Stimulated activated CD8-positive, alpha-beta memory T cell treated with anti-CD3 and anti-CD28 coated beads, Interleukin-4, amount 100 ng/mL, for 4 hours (primary cell): Measurements from ENCODE around the gene DKC1.
A peak's percentile ranks its signal among the peaks of the same experiment; 100 is the strongest.
"Not testable (repeated sequence)": the region's sequence is repeated elsewhere in the genome, so short reads cannot be mapped to it uniquely, and the experiment has no call there.

ENCODE experiments used
- DNase-seq, 2 donors: peaks; one replicate each; pipeline ENCODE4 v3.0.0-alpha.2; 2020; ENCODE audit warnings: low read depth in 2 of 2, low spot score in 1 of 2

The DKC1 gene

DNA sequence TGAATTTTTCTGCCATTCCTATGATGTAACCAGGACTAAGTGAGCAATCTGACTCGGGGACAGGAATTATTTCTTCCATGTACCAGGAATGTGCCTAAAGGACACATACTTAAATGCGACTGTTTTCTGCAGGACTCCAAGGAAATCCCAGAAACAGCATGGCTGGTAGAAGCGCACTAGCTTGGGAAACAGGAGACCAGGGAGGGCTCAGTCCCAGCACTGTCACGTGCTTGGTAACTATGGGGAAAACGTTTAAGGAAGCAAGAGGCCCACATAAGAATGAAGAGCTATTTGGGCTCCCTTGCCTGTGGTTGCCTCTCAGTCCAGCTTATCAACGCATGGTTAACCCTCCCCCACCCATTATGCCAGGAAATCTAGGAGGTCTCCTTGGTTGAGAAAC is 23.1 kb downstream of the DKC1 start:
- no peak for DNase-seq

DNA sequence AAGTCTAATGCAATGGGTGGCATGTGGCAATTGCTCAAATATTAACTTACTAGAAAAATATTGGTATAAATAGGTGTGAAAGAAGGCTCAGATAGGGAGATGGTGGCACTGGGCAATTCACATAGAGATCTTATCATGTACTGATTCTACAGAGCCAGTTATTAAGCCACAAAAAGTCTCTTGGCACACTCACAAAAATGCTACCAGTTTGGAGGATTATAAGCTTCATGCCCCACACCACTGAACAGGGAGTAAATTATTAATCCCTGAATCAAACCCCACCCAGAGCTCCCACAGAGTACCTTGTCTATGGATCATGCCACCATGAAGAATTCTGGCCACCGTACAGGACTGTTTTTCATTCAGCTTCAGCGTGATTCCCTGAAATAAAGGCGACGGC is 28.8 kb downstream of the DKC1 start:
- DNase-seq, result no peak

DNA sequence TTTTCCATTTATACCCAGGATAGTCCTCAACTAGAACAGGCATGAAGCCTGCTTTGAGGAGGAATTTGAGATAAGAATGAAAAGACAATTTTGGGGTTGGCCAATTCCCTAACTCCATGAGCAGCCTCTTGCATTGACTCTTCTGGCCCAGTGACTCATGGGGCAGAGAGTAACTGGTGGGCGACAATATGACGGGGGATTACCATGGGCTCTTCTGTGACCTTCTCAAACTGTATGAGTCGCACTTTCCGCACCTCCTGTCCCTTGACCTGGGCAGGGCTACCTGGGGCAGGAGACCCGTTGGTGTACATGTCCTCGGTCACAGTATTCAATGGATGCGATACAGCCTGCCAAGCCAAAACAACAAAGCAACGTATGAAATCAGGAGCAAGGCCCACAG is 29.3 kb downstream of the DKC1 start:
- DNase-seq, result no peak

DNA sequence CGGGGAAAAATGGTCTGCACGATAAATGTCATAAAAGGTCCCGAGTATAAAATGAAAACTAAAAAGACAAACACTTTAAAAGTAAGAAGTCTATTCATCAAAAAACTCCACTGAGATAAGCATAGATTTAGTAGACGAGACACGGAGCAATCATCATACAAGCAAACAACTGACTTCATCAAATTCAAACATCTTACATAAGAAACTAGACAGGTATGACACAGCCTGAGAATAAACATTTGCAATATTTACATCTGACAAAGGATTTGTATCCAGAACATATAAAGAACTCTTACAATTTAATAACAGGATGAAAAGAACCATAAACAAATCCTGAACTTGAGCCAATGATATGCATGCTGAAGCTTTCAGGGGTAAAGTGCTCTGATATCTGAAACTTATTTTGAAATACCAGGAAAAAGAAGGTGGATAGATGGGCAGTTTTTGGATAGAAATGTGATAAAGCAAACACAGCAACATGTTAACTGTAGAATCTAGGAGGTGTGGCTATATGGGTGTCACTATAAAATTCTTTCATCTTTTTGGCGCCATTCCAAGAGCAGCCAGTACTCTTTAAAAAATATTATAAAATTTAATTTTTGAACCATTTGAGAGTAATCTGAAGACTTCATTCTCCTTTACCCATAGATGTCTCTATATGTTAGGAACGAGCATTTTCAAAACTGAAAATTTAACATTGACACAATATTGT is 30.6 kb downstream of the DKC1 start:
- DNase-seq, result no peak

DNA sequence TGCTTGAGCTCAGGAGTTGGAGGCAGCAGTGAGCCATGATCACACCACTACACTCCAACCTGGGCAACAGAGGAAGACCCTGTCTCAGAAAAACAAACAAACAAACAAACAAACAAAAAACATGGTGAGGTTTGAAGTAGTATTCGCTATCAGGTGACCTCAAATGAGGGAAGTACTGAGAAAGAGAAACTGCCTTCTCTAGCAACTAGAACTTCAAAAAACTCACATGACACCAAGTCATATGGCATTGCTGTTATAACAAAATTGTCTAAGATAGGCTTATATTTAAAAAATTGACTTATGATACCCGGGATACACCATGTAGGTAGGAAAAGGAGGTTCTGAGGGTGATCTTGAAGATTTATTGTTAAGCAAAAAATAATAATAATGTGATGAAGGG is 32.4 kb downstream of the DKC1 start:
- no peak for DNase-seq

DNA sequence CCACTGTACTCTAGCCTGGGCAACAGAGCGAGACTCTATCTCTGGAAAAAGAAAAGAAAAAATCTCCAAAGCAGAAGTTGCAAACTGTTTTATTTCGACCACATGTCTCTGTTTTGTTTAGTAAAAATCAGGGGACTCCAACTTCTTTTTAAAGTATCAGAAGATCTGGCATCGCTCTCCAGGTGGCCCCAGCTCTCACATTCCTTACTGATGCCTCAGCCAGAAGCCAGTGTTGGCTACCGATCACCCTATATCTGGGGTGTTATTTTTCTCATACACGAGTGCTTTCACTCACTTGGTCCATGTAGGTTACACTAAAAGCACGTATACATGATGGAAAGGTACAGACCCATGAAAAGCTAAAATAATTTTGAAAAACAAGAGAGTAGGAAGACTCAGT is 34.3 kb downstream of the DKC1 start:
- no peak for DNase-seq

DNA sequence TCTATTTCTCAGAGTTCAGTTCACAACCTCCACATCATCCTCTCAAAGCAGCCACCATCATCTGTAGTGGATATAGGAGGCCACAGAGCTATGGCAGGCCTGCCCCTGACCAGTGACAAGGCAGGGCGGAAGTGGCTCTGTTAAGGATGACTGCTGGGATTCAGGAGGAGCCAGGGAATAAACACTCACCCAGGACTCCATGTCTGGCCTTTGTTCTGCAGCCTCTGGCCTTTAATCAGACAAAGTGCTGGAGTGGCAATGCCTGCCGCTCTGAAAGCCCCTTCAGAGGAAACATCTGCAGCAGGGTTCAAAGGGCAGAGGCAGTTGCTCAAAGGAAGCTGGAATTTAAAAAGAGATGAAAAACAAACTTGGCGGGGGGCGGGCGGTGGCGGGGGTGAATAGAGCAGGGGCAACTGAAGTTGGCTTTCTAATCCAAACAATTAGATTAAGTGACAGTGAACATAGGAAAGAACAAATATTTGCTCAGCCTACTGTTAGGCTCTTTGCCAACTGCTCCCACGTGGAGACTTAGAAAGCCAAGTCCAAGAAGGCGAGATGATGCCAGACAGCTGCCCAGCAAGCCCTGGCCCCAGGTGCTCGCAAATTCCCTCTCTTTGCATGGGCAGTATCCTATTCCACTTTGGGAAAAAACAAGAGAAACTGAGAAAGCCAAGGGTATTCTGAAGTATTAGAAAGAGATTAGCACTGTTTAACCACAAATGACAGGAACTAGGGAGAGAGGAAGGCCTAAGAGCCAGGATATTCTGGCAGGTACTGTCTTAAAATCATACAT is 37.1 kb downstream of the DKC1 start:
- DNase-seq, result no peak

DNA sequence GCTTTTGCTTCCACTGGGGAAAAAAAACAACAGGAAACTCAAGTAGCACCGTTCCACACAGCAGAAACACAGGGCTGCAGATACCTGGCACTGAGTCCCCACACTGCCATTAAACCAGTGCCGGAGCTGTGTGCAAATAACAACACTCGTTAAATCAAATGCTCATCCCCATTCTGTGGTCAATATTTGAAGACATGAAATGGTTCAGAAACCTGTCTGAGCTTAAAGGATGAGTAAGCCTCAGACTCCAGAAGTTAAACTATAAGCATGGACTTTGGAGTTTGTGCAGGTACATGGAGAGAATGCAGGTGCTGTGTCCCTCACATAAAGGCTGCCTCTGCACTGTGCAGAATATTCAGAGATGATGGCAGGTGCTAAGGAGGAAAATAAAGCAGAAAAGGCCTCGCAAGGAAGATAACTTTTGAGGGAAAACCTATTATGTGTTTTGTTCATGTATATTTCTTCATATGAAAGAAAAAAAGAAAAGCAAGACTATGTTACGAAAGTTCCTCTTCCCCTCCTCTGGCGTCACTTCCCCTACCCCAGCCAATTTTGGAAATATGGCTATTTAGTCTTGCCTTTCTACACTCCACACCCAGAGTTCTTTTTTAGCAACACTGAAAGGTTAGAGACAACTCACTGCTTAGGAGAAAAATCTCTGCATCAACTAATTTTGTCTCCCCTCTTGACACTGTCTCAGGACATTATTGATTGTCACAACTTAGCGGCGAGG is 38.0 kb downstream of the DKC1 start:
- no peak for DNase-seq

DNA sequence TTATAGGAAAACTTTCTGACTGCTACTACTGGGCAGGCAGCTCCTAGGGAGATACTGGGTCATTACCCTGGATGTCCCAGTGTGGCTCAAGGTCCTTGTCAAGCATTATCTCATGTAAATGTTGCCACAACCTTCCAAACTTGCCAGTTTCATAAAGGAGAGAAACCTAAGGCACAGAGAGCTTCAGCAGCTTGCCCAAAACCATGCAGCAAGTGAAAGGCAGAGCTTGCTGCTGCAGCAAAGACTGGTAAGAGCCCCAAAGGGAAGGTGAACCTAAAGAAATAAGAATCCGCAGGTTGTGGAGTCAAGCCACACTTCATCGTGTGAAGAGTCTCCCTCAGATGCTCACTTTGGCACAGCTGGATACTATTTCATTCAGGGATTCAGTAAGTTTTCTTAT is 40.3 kb downstream of the DKC1 start:
- no peak for DNase-seq

DNA sequence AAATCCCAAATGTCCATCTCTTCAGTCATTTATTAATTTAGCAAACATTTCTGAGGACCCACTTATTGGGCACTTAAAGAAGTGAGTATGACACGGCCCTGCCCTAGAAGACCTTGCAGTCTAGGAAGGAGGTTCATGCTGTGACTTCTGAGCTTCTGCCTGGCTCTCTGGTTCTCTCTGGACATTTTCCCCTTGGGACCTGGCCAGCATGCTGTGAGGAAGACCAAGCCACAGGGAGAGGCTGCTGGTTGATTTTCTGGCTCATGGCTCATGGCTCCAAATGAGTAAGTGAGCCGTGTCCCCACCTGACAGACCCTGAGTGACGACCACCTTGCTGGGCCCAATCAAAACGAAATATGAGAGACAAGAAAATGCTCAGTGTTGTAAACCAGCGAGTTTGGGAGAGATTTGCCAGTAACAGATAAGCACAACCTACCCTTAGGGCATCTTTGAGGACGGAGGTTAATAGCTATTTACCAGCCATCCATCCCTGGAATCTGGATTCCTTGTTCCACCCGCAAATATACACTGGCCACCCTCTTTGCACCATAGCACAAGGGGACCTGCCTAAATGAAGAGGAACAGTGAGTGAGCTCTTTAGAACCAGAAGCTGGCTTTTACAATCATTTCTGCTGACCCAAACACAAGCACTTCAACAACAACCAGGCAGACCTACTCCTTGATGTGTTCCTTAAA is 41.7 kb downstream of the DKC1 start:
- no peak for DNase-seq

DNA sequence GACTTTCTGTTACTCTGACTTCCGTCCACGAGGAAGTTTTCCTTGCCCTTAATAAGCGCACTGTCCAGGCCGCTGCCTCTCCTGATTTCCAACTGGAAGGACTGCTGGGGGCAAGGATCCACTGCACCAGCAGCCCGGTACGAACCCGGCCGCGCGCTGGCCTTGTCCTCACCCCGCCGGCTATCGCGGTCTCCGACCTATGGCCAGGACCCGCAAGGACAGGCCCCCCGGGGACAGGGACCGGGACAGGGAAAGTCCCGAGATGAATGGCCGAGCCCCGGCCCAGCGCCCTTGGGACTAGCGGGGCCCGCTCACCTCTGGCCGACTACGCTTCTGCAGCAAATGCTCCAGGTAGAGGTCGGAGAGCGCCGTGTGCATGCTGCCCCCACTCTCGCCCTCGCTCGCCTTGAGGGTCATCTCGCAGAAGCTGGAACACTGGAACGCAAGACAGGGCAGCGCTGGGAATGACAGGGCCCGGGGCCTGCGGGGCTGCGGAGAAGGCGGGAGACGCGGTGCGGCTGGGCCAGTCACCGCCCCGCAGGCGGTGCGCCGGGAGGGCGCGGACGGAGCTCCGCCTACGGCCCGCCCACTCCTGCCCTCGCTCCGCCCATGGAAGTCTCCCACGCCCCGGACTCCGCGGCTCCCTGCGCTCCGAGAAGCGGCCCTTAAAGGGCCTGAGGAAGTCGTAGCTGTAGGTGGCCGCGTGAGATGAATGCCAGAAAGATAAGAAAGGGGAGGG is 42.5 kb downstream of the DKC1 start, which contains the start of gene MPP1:
Gene MPP1 (minus strand): TSS at position 529 of the 739 bp plus-strand sequence. CDS start 112 bp downstream, at position 417.
- peak; percentile 41 to 44 for DNase-seq

DNA sequence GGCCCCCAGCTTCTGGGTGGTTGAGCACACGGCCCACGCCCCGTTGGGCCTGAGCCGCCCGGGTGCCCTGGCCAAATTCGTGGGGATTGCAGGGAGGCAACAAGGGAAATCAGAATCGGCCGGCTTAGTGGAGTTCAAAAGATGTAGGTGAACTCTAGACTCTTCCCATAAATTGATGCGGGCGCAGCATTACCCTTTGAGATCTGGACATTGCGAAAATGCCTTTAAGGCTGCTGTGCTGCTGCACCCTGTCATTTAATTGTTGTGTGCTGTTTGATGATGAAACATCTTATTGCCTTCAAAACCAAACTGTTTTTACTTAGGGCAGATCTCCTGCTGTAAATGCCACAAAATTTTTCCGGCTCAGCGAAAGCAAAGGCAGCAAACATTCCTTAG is 43.0 kb downstream of the DKC1 start:
- DNase-seq, result no peak

DNA sequence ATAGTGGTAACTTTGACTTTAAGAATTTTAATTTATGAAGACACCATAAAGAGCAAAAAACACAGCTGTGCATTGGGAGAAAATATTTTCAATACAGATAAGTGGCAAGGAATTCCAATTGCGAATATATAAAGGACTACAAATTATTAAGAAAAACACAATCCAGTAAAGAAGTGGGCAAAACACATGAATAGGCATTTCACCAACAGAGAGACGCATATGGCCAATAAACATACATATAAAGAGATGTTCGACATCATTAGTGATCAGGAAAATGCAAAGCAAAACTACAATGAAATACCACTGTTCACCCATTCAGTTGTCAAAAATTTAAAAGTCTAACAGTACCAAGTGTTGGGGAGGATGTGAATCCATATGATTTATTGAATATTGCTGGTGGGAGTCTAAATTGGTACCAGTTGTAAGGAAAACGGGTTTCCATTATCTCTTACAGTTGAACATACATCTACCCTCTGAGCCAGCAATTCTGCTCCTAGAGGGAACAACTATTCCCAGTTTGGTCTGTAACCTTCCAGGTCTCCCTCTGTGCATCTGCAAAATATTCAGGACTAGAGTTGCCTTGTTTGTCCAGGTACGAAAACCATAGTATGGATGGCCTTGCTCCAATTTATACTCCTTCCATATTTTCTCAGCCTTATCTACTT is 44.3 kb downstream of the DKC1 start:
- no peak for DNase-seq

DNA sequence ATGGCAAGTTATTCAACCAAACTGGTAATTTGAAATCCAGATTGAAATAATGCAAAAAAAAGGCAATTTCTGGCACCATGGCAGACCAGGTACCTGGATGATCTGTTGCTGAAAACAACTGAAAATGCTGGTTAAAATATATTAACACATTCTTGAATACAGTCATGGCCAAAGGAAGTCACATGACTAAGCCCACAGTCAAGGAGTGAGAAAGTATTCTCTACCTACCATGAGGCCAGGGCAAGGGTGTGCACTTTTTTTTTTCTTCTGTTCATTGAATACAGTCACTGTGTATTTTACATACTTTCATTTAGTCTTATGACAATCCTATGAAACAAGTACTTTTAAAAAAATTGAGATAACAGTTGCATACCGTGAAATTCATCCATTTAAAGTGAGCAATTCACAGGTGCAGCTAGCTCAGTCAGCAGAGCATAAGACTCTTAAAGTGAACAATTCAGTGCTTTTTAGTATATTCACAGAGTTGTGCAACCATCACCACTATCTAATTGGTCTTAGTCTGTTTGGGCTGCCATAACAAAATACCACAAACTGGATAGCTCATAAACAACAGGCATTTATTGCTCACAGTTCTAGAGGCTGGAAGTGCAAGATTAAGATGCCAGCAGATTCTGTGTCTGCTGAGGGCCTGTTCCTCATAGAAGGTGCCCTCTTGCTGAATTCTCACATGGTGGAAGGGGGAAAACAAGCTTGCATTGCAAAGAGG is 47.4 kb downstream of the DKC1 start:
- DNase-seq, result no peak

DNA sequence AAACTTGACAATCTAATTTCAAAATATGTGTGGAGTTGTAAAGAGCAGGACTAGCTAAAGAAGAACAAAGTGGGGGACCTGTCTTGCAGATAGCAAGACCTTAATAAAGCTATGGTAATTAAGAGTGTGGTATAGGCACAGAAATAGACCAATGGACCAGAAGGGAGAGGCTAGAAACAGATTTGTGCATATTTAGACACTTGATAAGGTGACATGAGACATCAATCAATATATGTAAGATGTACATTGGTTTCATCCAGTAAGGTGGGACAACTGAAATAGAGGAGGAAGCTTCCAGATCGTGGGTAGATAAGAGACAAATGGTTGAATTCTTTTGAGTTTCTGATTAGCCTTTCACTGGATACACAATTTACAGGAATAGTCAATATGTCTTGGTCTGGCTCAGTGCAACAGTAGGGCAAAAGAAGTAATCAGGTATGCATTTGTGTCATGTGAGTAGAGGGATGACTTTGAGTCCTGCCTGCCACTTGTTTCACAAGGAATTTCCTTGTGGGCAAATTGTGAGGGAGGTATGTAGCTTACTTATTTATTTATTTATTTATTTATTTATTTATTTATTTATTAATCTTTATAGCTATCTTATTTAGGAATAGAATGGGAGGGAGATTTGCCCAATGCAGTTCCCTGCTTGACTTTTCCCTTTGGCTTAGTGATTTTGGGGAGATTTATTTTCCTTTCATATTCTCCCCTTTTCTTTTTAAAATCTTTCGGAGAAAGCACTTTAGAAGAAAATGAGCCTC is 49.9 kb downstream of the DKC1 start:
- DNase-seq, result no peak

DNA sequence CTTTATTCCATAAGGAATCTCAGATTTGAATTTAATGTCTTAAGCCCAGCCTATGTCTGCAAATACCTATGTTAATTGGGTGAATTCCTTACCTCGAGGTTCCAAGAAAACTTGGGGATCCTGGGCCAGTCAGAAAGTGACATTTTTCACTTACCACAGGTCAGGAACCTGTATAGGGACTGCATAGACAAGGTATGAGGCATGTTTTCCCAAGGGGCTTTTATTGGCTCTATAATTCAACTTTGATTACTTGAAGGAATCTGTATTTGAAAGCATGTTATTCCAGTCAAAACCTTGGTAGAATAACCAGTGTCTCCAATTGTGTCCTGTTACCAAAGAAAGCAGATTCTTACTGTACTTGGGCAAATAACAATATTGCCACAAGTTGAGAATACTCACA is 51.1 kb downstream of the DKC1 start:
- DNase-seq, result no peak

DNA sequence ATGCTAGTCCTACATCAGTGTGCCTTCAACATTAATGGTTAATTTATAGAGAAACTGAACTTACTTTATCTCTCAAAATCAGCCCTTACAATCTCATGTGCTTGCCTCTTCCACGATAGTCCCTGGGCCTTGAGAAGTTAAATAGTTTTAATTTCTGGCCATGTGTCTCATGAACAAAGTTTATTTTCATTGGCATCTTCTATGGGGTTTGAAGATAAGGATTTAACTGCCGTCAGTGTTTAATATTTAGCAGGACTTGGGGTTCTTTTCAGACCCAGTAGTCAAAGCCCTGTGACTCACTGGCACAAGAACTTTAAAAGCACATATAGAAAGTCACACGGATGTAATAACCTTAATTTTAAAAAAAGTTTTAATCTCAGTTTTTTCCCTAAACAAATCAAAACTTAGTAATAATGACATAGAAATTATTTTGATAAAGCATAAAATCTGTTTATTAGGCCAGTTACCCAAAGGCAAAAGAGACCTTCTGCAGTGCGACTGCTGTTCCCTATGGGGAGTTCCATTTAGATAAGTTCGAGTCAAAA is 52.7 kb downstream of the DKC1 start:
- DNase-seq, result no peak

DNA sequence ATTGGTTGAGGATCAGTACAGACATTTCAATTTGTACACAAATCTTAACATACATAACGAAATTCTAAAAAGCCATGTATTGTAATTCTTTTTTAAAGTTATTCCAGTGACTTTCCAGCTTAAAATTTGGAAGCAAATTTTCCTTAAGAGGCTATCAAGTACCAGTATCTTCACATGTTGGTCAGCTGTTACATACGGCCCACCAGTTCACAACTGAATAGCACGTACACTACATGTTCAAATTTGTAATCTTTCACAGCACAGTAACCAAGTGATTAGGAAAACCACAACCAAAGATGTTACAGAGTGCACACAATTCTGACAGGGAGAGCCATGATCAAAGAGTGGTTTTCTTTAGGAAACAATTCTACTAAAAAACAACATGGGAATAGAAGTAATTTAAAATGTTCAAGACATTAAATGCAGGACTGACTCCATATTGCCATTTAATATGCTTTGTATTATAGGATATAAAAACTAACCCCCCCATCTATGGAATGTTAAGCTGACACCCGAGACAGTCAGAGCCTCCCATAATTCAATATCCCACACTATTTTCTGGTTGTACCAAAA is 53.7 kb downstream of the DKC1 start:
- not testable (repeated sequence) for DNase-seq
